Stimulated activated CD8-positive, alpha-beta memory T cell treated with anti-CD3 and anti-CD28 coated beads, Interleukin-15, amount 100 ng/mL, for 24 hours (primary cell): ENCODE results near the gene ZNF888.
A peak's percentile ranks its signal among the peaks of the same experiment; 100 is the strongest.
"Not testable (repeated sequence)": the region's sequence is repeated elsewhere in the genome, so short reads cannot be mapped to it uniquely, and the experiment has no call there.

Experiments used
- DNase-seq: peaks from one replicate; pipeline ENCODE4 v3.0.0-alpha.2; 2020; ENCODE audit warnings: low read depth

The ZNF888 gene

GRCh38 chr19:52922841-52923777, at the start of gene ZNF888:
ZNF888 (minus strand) TSS chr19:52923428; CDS start chr19:52917873, 5,555 bp downstream.
- peak; percentile 66 for DNase-seq

GRCh38 chr19:52967772-52968171, 44.5 kb upstream of the ZNF888 start:
- DNase-seq: no peak

- no peak for DNase-seq
Observed at GRCh38 chr19:52963247-52963618, 40.0 kb upstream of the ZNF888 start.

GRCh38 chr19:52962394-52963246, 39.4 kb upstream of the ZNF888 start, which contains the start of gene ZNF816:
ZNF816 (minus strand) TSS chr19:52962881; CDS start chr19:52956089, 6,792 bp downstream.
- DNase-seq: peak; percentile 98

- DNase-seq: no peak
Observed at GRCh38 chr19:52961981-52962380, 38.8 kb upstream of the ZNF888 start.

GRCh38 chr19:52959613-52960295, 36.5 kb upstream of the ZNF888 start:
- DNase-seq: no peak

GRCh38 chr19:52957591-52957990, 34.4 kb upstream of the ZNF888 start:
- DNase-seq: no peak

- DNase-seq: no peak
Observed at GRCh38 chr19:52956917-52957316, 33.7 kb upstream of the ZNF888 start.

- no peak for DNase-seq
Observed at GRCh38 chr19:52949422-52949821, 26.2 kb upstream of the ZNF888 start.

- no peak for DNase-seq
Observed at GRCh38 chr19:52948025-52948770, 25.0 kb upstream of the ZNF888 start.

- no peak for DNase-seq
Observed at GRCh38 chr19:52946322-52947310, 23.4 kb upstream of the ZNF888 start.

- no peak for DNase-seq
Observed at GRCh38 chr19:52945652-52946321, 22.6 kb upstream of the ZNF888 start.

GRCh38 chr19:52944703-52945493, 21.7 kb upstream of the ZNF888 start:
- DNase-seq: not testable (repeated sequence)

- DNase-seq: no peak
Observed at GRCh38 chr19:52943884-52944643, 20.8 kb upstream of the ZNF888 start.

GRCh38 chr19:52943134-52943883, 20.1 kb upstream of the ZNF888 start:
- DNase-seq: no peak

- DNase-seq: peak; percentile 82
Observed at GRCh38 chr19:52942386-52943133, 19.3 kb upstream of the ZNF888 start.
